Uterus (tissue), 4 donors: ENCODE data around the gene CLDN6. TPM values are rescaled to one million over a fixed set of nuclear protein-coding genes. Genes with fewer than 3 reads are reported as not detected.
A peak's percentile ranks its signal among the peaks of the same experiment; 100 is the strongest.
"Not testable (repeated sequence)": the region's sequence is repeated elsewhere in the genome, so short reads cannot be mapped to it uniquely, and the experiment has no call there.

Experiments
- DNase-seq, 2 donors: peaks; one replicate each; pipeline ENCODE4 v3.0.0-alpha.2; 2019 to 2020
- H3K27ac ChIP-seq, 2 donors: fragments of 200-600 bp; sonication (generic); 1 replicate in 1 of 2; 2 replicates in 1 of 2; pipeline ENCODE4 v1.5.1; 2016 to 2018
- H3K27me3 ChIP-seq, 2 donors: fragments of 200-600 bp; sonication (generic); one replicate each; pipeline ENCODE4 v1.5.1; 2018 to 2019; ENCODE audit warnings: control low read depth in 1 of 2
- H3K36me3 ChIP-seq, 2 donors: fragments of 200-600 bp; sonication (generic); one replicate each; pipeline ENCODE4 v1.5.1; 2019; ENCODE audit warnings: control low read depth in 1 of 2
- H3K4me1 ChIP-seq, 2 donors: fragments of 200-600 bp; sonication (generic); one replicate each; pipeline ENCODE4 v1.5.1; 2018 to 2019; ENCODE audit warnings: control low read depth in 1 of 2
- H3K4me3 ChIP-seq, 2 donors: fragments of 200-600 bp; sonication (generic); 1 replicate in 1 of 2; 2 replicates in 1 of 2; pipeline ENCODE4 v1.5.1; 2018 to 2019; ENCODE audit warnings: mild to moderate bottlenecking in 1 of 2
- H3K9me3 ChIP-seq, 2 donors: fragments of 200-600 bp; sonication (generic); one replicate each; pipeline ENCODE4 v1.5.1; 2019; ENCODE audit warnings: control low read depth in 1 of 2
- POLR2A ChIP-seq, 2 donors: fragments of 450-650 bp; IDR thresholded peaks; one replicate each; pipeline ENCODE4 v1.6.1; 2016; ENCODE audit warnings: antibody characterized with exemption in 2 of 2, mild to moderate bottlenecking in 1 of 2, moderate library complexity in 1 of 2
- intact Hi-C: fragments of 100-400 bp; cut with DNase I; formaldehyde crosslinking; loops from one replicate; pipeline ENCODE4 v1.15.1; 2023; ENCODE audit warnings: low total_unique reads
- total RNA-seq, 4 donors: library from RNA; depleted of rRNA in 3 of 4; stranded (reverse); fragments of >200 nt in 3 of 4; gene quantifications; one replicate each; pipeline versions ENCODE4 v1.1.0 to v1.2.4, GENCODE V29; 2014 to 2023
- TF ChIP-seq, protein P1 (sequence below), 4 experiments: fragments of 200-600 bp in 2 of 4; fragments of 450-650 bp in 2 of 4; sonication (generic) in 2 of 4; IDR thresholded peaks; one replicate each; pipeline ENCODE4 v1.5.1; 2016 to 2019; ENCODE audit warnings: antibody characterized with exemption in 4 of 4, mild to moderate bottlenecking in 2 of 4, moderate library complexity in 1 of 4
- donor health status: DM: yes; HTN: yes; CAD: no.

Gene CLDN6
- total RNA-seq, 4 donors from 2014 or later: 4.1 TPM; not detected in 3

DNA sequence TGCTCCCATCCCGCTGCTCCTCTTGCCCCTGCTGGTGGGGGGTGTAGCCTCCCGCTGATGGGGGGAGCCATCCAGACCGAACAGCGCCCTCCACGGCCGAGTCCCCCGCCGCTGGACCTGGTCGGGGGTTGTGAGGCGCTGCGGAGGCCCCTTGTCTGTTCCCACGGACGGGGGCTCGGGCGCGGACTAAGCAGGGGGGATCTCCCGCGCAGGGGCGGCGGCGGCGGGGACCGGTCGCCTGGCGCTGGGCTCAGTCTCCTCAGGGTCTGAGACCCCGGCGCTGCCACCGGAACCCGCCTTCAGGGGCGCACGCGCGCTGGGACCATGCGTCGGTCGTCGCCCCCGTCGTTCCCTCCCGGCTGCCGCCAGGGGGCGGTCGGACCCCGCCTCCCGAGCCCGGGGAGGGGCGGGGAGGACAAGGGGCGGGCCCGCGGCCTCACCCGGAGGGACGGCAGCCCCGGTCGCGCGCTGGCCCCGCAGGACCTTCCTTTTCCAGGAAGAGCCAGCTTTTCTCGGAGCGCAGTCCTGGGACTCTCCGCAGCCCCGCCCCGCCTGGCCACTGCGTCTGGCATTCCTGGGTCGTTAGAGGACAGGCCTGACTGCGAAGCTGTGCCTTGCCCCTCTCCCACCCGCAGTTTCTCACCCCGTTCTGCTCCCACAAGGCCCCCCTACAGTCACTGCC is 41.2 kb upstream of the CLDN6 start:
- peak; percentile 72 to 86 for DNase-seq
- peak overlapping the region; percentile 65 to 91 for H3K4me3 ChIP-seq
- H3K4me1 ChIP-seq: peaks cover 0 to 10% of the 10 kb centered on the region in 2 donors
- intact Hi-C loops: loop anchor here (5.0 kb wide), 1 partner anchor 108 kb away; no protein-coding TSS in a partner anchor
- TF ChIP-seq, protein P1, sequence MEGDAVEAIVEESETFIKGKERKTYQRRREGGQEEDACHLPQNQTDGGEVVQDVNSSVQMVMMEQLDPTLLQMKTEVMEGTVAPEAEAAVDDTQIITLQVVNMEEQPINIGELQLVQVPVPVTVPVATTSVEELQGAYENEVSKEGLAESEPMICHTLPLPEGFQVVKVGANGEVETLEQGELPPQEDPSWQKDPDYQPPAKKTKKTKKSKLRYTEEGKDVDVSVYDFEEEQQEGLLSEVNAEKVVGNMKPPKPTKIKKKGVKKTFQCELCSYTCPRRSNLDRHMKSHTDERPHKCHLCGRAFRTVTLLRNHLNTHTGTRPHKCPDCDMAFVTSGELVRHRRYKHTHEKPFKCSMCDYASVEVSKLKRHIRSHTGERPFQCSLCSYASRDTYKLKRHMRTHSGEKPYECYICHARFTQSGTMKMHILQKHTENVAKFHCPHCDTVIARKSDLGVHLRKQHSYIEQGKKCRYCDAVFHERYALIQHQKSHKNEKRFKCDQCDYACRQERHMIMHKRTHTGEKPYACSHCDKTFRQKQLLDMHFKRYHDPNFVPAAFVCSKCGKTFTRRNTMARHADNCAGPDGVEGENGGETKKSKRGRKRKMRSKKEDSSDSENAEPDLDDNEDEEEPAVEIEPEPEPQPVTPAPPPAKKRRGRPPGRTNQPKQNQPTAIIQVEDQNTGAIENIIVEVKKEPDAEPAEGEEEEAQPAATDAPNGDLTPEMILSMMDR (IDR thresholded peaks at IDR 0.05): peak; percentile 78 to 98 (median 98)
- peak in 1 of 2 donors; percentile 51 for TF ChIP-seq POLR2A (IDR thresholded peaks at IDR 0.05)
- H3K9me3 ChIP-seq: no peaks in the 10 kb centered on the region
- no peaks in the 10 kb centered on the region for H3K36me3 ChIP-seq
- H3K27me3 ChIP-seq: no peaks in the 10 kb centered on the region
- H3K27ac ChIP-seq: peak overlapping the region; percentile 58 to 85

DNA sequence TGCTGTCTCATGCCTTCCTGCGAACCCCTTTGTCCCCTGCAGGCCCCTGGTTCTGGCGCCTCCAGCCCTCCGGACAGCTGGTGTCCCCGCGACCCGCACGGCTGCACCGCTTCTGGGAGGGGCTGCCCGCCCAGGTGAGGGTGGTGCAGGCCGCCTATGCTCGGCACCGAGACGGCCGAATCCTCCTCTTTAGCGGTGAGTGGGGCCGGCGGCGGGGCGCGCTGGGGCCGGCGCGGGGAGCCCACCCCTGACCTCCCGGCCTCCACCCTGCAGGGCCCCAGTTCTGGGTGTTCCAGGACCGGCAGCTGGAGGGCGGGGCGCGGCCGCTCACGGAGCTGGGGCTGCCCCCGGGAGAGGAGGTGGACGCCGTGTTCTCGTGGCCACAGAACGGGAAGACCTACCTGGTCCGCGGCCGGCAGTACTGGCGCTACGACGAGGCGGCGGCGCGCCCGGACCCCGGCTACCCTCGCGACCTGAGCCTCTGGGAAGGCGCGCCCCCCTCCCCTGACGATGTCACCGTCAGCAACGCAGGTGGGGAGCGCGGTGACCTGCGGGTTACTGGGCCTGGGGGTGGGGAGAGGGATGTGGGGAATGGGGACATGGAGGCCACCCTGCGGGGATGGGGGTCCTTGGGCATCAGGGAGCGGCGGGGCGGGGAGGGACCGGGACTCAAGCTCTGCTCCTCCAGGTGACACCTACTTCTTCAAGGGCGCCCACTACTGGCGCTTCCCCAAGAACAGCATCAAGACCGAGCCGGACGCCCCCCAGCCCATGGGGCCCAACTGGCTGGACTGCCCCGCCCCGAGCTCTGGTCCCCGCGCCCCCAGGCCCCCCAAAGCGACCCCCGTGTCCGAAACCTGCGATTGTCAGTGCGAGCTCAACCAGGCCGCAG is 40.4 kb upstream of the CLDN6 start:
- DNase-seq: peak in 1 of 2 donors; percentile 41
- Histone ChIP-seq H3K4me1 (peaks cover 0 to 10% of the 10 kb centered on the region in 2 donors), H3K36me3 (no peaks in the 10 kb centered on the region), H3K27ac (peak overlapping the region; percentile 49 to 85), H3K9me3 (no peaks in the 10 kb centered on the region), H3K4me3 (peak overlapping the region; percentile 65 to 91), H3K27me3 (no peaks in the 10 kb centered on the region)
- intact Hi-C loops: loop anchor here (5.0 kb wide), 1 partner anchor 109 kb away; no protein-coding TSS in a partner anchor
- TF ChIP-seq, protein P1 (IDR thresholded peaks at IDR 0.05): no peak
- no peak for TF ChIP-seq POLR2A (IDR thresholded peaks at IDR 0.05)

DNA sequence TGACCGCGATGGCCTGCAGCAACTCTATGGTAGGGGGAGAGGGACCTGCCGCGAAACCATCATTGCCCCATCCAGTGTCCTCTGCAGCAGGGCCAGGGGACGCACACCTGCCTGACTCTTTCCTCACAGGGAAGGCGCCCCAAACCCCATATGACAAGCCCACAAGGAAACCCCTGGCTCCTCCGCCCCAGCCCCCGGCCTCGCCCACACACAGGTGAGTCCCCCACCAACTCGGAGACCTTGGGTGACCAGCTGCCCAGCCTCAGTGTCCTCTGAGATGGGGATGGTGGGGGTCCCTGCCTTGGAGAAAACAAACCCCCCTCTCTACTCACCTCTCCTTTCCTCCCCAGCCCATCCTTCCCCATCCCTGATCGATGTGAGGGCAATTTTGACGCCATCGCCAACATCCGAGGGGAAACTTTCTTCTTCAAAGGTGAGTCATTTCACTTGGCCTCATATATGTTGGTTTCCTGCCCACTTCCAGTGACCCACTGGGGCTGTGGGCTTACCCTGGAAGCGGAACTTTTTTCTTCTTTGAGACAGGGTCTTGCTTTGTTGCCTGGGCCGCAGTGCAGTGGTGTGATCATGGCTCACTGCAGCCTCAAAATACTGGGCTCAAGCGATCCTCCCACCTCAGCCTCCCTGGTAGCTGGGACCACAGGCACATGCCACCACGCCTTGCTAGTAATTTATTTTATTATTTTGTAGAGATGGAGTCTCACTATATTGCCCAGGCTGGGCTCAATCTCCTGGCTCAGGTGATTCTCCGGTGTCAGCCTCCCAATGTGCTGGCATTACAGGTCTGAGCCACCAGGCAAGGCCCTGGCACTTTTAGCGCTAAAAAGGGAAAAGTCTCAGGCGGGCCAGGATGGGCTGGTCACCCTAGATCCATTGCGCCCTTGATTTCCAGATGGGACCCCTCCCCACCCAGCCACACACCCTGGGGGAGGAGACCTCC is 39.5 kb upstream of the CLDN6 start:
- no peak overlapping the region for H3K27ac ChIP-seq
- intact Hi-C loops: loop anchor here (5.0 kb wide), 1 partner anchor 110 kb away; no protein-coding TSS in a partner anchor
- H3K4me3 ChIP-seq: peak overlapping the region in 1 of 2 donors; percentile 65

DNA sequence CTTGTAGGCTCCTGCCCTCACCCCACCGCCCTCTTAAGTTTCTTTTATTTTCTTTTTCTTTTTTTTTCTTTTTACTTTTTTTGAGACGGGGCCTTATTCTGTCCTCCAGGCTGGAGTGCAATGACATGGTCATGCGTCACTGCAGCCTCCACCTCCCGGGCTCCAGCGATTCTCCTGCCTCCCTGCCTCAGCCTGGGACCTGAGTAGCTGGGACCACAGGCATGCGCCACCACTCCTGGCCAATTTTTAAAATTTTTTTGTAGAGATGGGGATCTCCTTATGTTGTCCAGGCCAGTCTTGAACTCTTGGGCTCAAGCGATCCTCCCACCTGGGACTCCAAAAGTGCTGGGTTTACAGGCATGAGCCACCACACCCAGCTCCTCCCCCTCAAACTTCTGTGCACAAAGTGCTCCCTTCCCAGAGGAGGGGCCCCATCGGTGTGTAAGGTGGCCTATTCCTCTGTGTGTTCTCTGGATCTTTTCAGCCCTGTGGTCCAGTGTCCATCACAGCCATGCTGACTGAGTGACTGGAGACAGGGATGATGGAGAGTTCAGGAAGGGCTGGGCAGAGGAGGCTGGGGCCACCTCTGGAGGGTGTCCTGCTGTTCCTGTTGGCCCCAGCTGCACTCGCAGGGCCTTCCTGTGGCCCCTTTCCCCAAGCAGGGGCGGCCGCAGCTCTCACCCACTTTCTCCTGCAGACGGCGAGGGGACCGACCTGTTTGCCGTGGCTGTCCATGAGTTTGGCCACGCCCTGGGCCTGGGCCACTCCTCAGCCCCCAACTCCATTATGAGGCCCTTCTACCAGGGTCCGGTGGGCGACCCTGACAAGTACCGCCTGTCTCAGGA is 38.6 kb upstream of the CLDN6 start:
- intact Hi-C loops: loop anchor here (5.0 kb wide), 1 partner anchor 111 kb away; no protein-coding TSS in a partner anchor

More for the DNA sequence above, 39.5 kb upstream of the CLDN6 start:
- no peak for DNase-seq
- no peak for TF ChIP-seq POLR2A (IDR thresholded peaks at IDR 0.05)
- Histone ChIP-seq H3K9me3 (no peaks in the 10 kb centered on the region), H3K4me1 (peaks cover 0 to 10% of the 10 kb centered on the region in 2 donors), H3K27me3 (no peaks in the 10 kb centered on the region), H3K36me3 (no peaks in the 10 kb centered on the region)

DNA sequence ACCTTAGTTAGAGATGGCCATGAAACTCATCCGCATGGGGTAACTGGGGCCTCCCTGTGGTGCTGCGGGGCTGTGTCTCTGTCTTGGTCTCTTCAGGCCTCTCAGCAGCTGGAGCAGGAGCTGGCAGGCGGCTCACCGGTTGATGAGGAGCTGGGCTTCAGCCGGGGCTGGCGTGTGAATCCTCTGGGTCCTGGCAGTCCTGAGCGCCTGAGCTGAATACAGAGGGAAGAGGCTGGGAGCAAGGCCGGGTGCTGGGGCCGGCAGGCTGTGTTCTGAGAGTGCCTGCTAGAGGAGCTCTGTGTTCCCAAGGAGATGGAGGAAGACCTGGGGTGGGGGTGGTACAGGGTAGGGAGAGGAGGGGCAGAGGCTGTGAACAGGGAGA is 37.7 kb upstream of the CLDN6 start:
- intact Hi-C loops: loop anchor here (5.0 kb wide), 1 partner anchor 112 kb away; no protein-coding TSS in a partner anchor
- not testable (repeated sequence) for H3K27ac ChIP-seq, DNase-seq, H3K4me1 ChIP-seq, H3K36me3 ChIP-seq, H3K27me3 ChIP-seq, H3K9me3 ChIP-seq, H3K4me3 ChIP-seq

More for the DNA sequence above, 38.6 kb upstream of the CLDN6 start:
- H3K4me1 ChIP-seq: peaks cover 0 to 10% of the 10 kb centered on the region in 2 donors
- no peak overlapping the region for H3K27ac ChIP-seq
- DNase-seq: no peak
- no peak overlapping the region for H3K4me3 ChIP-seq
- H3K36me3 ChIP-seq: no peaks in the 10 kb centered on the region
- no peaks in the 10 kb centered on the region for H3K27me3 ChIP-seq
- no peaks in the 10 kb centered on the region for H3K9me3 ChIP-seq
- TF ChIP-seq, protein P1 (IDR thresholded peaks at IDR 0.05): no peak
- no peak for TF ChIP-seq POLR2A (IDR thresholded peaks at IDR 0.05)
